Measurements from ENCODE around the gene NR1I2.

NR1I2 gene

GRCh38 chr3:119809249-119810017 lies 27.5 kb downstream of the NR1I2 start:
- TF ChIP-seq MAX (IDR thresholded peaks at IDR 0.05) (no peak), EGR1 (IDR thresholded peaks at IDR 0.05) (no peak), EP300 (IDR thresholded peaks at IDR 0.05; ENCODE audit: borderline replicate concordance) (no peak), YY1 (IDR thresholded peaks at IDR 0.05; ENCODE audit: low read depth) (no peak), TCF12 (IDR thresholded peaks at IDR 0.05; ENCODE audit: low read depth) (no peak), FOXM1 (IDR thresholded peaks at IDR 0.05; ENCODE audit: borderline replicate concordance, low read depth) (no peak), NFIC (IDR thresholded peaks at IDR 0.05) (no peak), CREB1 (IDR thresholded peaks at IDR 0.05; ENCODE audit: low read depth) (no peak), CEBPB (IDR thresholded peaks at IDR 0.05) (no peak), ZBTB7A (IDR thresholded peaks at IDR 0.05; ENCODE audit: low read depth) (no peak), TAF1 (IDR thresholded peaks at IDR 0.05; ENCODE audit: low read depth) (no peak), REST (IDR thresholded peaks at IDR 0.05; ENCODE audit: low read depth) (no peak), USF1 (IDR thresholded peaks at IDR 0.05) (no peak), TEAD4 (IDR thresholded peaks at IDR 0.05) (no peak)

GRCh38 chr3:119810018-119810435 lies 28.1 kb downstream of the NR1I2 start:
- TF ChIP-seq TCF12 (IDR thresholded peaks at IDR 0.05; ENCODE audit: low read depth) = no peak
- no peak for TF ChIP-seq RAD21 (IDR thresholded peaks at IDR 0.05; ENCODE audit: low read depth)
- TF ChIP-seq NFIC (IDR thresholded peaks at IDR 0.05) = no peak
- TF ChIP-seq TEAD4 (IDR thresholded peaks at IDR 0.05) = no peak
- no peak for TF ChIP-seq TAF1 (IDR thresholded peaks at IDR 0.05; ENCODE audit: low read depth)
- TF ChIP-seq ZBTB7A (IDR thresholded peaks at IDR 0.05; ENCODE audit: low read depth) = no peak
- no peak for TF ChIP-seq YY1 (IDR thresholded peaks at IDR 0.05; ENCODE audit: low read depth)
- TF ChIP-seq REST (IDR thresholded peaks at IDR 0.05; ENCODE audit: low read depth) = no peak
- no peak for TF ChIP-seq CREB1 (IDR thresholded peaks at IDR 0.05; ENCODE audit: low read depth)
- no peak for TF ChIP-seq MAX (IDR thresholded peaks at IDR 0.05)
- no peak for TF ChIP-seq CEBPB (IDR thresholded peaks at IDR 0.05)
- TF ChIP-seq FOXM1 (IDR thresholded peaks at IDR 0.05; ENCODE audit: borderline replicate concordance, low read depth) = no peak
- TF ChIP-seq EGR1 (IDR thresholded peaks at IDR 0.05) = no peak
- no peak for TF ChIP-seq EP300 (IDR thresholded peaks at IDR 0.05; ENCODE audit: borderline replicate concordance)
- TF ChIP-seq USF1 (IDR thresholded peaks at IDR 0.05) = no peak

DNA sequence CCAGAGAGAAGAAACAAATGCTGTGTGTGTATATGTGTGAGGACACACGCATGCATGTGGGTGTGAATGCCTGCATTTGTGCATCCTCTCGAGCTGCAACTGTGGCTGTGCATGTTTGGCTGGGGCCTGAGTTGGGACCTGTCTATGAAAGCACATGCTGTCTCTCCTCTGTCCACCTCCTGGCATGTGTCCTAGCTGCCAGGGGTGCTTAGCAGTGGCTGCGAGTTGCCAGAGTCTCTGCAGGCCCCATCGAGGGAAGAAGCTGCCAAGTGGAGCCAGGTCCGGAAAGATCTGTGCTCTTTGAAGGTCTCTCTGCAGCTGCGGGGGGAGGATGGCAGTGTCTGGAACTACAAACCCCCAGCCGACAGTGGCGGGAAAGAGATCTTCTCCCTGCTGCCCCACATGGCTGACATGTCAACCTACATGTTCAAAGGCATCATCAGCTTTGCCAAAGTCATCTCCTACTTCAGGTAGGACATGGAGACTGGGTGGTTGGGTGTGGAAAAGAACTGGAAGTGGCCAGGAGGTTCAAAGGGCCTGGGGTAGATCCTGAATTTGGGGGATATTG lies 30.7 kb downstream of the NR1I2 start:
- no peak for TF ChIP-seq TCF12 (IDR thresholded peaks at IDR 0.05; ENCODE audit: low read depth)
- no peak for TF ChIP-seq USF1 (IDR thresholded peaks at IDR 0.05)
- TF ChIP-seq MAX (IDR thresholded peaks at IDR 0.05) = no peak
- TF ChIP-seq TEAD4 (IDR thresholded peaks at IDR 0.05) = no peak
- no peak for TF ChIP-seq EGR1 (IDR thresholded peaks at IDR 0.05)
- no peak for TF ChIP-seq CREB1 (IDR thresholded peaks at IDR 0.05; ENCODE audit: low read depth)
- TF ChIP-seq NFIC (IDR thresholded peaks at IDR 0.05) = no peak
- no peak for TF ChIP-seq CEBPB (IDR thresholded peaks at IDR 0.05)
- TF ChIP-seq YY1 (IDR thresholded peaks at IDR 0.05; ENCODE audit: low read depth) = no peak
- no peak for TF ChIP-seq FOXM1 (IDR thresholded peaks at IDR 0.05; ENCODE audit: borderline replicate concordance, low read depth)
- no peak for TF ChIP-seq TAF1 (IDR thresholded peaks at IDR 0.05; ENCODE audit: low read depth)

- TF ChIP-seq CREB1 (IDR thresholded peaks at IDR 0.05; ENCODE audit: low read depth) (no peak), ZBTB7A (IDR thresholded peaks at IDR 0.05; ENCODE audit: low read depth) (no peak), USF1 (IDR thresholded peaks at IDR 0.05) (no peak), EGR1 (IDR thresholded peaks at IDR 0.05) (no peak)
Measured at GRCh38 chr3:119815716-119816115, 33.8 kb downstream of the NR1I2 start.

Data from Ishikawa (cell line).